ENCODE measurements around the gene DCLRE1C. TPM values are rescaled to one million over a fixed set of nuclear protein-coding genes. Genes with fewer than 3 reads are reported as not detected.
"Not testable (repeated sequence)": the region's sequence is repeated elsewhere in the genome, so short reads cannot be mapped to it uniquely, and the experiment has no call there.

Gene DCLRE1C
- 10.1 and 15.0 TPM in 2 replicates for total RNA-seq (ENCODE audit: low replicate concordance)
- long read RNA-seq, transcript DCLRE1C-209 (14 exons, 2,354 nt): major isoform, 19 of 87 reads
- long read RNA-seq, partial matches to known transcripts: 2 of 87 reads
- long read RNA-seq, other reads (novel, unspliced or antisense): 57 of 87 reads

DNA sequence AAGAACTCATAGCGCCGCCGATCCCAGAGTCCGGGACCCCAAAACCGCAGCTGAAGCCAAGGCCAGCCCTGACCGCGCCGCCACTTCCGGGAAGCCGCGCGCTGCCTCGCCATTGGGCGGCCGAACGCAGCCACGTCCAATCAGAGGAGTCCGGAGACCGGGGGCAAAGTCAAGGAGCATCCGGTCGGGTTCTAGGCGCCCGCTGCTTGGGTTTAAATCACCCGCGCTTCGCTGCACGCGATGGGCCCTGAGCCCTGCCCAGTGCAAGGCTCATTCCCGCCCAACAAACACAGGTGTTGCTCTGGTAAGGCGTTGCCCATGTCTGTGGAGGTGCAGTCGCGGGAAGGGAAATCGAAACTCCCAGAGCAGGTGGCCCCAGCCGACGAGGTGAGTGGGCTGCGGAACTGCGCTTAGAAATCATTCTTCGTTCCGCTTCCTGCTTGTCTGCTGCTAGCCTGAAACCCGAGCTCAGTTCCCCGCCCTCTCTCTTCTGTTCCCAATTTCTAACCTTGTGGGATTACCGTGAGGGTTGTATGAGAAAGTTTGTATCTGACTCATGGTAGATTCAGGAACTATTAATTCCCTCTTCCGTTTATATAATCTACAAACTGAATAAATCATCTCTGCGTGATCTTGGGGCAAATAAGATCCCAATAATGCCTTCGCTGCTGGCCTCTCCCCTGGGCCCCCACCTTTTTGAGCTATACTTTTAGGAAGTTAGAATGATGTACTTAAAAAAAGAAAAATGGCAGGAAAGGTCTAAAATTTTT, at the start of gene DCLRE1C:
TSS of gene DCLRE1C (minus strand) at position 96 of the 770 bp plus-strand sequence. CDS start at position 10, 86 bp downstream.
- no peaks in the 10 kb centered on the region for H3K27me3 Mint-ChIP-seq
- H3K27ac Mint-ChIP-seq: peak within 1 kb of the TSS; percentile 93
- peak; percentile 91 for DNase-seq (ENCODE audit: extremely low spot score, unreplicated experiment)
- H3K4me3 Mint-ChIP-seq: peak within 1 kb of the TSS; percentile 89
- no peaks in the 10 kb centered on the region for H3K9me3 Mint-ChIP-seq
- TF ChIP-seq, protein P1, sequence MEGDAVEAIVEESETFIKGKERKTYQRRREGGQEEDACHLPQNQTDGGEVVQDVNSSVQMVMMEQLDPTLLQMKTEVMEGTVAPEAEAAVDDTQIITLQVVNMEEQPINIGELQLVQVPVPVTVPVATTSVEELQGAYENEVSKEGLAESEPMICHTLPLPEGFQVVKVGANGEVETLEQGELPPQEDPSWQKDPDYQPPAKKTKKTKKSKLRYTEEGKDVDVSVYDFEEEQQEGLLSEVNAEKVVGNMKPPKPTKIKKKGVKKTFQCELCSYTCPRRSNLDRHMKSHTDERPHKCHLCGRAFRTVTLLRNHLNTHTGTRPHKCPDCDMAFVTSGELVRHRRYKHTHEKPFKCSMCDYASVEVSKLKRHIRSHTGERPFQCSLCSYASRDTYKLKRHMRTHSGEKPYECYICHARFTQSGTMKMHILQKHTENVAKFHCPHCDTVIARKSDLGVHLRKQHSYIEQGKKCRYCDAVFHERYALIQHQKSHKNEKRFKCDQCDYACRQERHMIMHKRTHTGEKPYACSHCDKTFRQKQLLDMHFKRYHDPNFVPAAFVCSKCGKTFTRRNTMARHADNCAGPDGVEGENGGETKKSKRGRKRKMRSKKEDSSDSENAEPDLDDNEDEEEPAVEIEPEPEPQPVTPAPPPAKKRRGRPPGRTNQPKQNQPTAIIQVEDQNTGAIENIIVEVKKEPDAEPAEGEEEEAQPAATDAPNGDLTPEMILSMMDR (conservative IDR thresholded peaks at IDR 0.05): no peak
- H3K36me3 Mint-ChIP-seq: peaks cover 3% of the 10 kb centered on the region
- H3K4me1 Mint-ChIP-seq (ENCODE audit: unreplicated experiment): peaks cover 22% of the 10 kb centered on the region

DNA sequence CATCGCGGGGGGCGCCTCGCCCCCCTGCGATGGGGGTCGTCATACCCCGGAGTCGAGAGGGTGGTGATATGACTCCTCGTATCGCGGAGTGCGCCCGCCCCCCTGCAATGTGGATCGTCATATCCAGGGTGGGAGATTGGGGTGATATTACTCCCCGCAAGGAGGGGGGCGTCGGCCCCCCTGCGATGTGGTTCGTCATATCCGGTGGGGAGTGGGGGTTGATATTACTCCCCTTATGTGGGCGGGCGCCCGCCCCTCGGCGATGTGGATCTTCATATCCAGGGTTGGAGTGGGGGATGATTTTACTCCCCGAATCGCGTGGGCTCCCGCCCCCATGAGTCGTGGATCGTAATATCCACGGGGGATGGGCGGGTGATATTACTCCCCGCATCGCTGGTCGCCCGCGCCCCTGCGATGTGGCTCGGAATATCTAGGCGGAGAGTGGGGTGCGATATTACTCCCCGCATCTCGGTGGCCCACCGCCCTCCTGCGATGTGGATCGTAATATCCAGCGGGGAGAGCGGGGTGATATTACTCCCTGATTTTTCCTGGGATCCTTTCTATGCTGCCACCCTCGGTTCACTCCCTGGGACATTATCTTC, 42.2 kb upstream of the DCLRE1C start:
- no peak overlapping the region for H3K27ac Mint-ChIP-seq
- no peaks in the 10 kb centered on the region for H3K27me3 Mint-ChIP-seq
- H3K9me3 Mint-ChIP-seq: peaks cover 13% of the 10 kb centered on the region
- TF ChIP-seq, protein P1 (conservative IDR thresholded peaks at IDR 0.05): no peak
- H3K4me3 Mint-ChIP-seq: no peak overlapping the region
- peaks cover 3% of the 10 kb centered on the region for H3K36me3 Mint-ChIP-seq
- no peak for DNase-seq (ENCODE audit: extremely low spot score, unreplicated experiment)
- H3K4me1 Mint-ChIP-seq (ENCODE audit: unreplicated experiment): peaks cover 13% of the 10 kb centered on the region

DNA sequence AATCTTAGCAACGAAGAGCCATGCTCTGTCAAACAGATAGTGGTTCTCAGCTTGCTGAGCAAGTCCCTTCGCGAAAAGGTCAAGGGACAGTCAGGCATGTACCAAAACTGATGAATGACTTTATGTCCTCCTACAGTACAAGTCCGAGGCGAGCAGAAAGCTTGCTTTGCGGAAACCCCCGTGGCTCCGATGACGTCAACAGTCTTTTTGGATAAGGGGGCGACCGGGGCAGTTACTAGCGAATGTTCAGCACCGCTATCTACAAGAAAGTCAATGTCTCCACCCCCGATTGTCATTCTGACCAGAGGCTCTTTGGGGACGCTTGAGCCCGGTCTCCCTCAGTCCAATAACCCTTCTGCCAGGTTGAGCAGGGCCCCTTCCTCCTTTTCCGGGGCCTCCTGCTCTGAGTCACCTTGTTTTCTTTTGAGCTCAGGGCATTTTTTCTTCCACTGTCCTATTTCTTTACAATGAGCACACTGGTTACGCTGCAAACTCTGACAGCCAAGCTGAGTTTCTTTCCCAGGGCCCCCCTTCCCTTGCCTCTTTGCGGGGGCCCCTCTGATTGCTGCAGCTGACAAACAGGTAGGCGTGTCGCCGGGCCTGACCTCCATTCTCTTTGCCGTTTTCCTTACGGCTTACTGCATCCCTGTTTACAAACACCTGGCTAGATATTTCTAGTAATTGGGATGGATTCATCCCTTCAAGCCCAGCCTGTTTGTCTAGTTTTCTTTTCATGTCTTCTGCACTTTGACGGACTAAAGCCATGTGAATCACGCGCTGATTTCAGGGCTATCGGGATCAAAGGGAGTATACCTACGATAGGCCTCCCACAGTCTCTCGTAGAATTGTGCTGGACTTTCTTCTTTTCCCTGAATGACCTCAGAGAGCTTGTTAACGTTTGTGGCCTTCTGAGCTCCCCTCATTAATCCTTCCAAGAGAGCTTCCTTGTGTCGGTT, 39.9 kb upstream of the DCLRE1C start:
- not testable (repeated sequence) for H3K36me3 Mint-ChIP-seq; DNase-seq (ENCODE audit: extremely low spot score, unreplicated experiment); H3K27me3 Mint-ChIP-seq; H3K9me3 Mint-ChIP-seq
- H3K27ac Mint-ChIP-seq: peak overlapping the region; percentile 66
- peak overlapping the region; percentile 40 for H3K4me3 Mint-ChIP-seq
- peaks cover 13% of the 10 kb centered on the region for H3K4me1 Mint-ChIP-seq (ENCODE audit: unreplicated experiment)

DNA sequence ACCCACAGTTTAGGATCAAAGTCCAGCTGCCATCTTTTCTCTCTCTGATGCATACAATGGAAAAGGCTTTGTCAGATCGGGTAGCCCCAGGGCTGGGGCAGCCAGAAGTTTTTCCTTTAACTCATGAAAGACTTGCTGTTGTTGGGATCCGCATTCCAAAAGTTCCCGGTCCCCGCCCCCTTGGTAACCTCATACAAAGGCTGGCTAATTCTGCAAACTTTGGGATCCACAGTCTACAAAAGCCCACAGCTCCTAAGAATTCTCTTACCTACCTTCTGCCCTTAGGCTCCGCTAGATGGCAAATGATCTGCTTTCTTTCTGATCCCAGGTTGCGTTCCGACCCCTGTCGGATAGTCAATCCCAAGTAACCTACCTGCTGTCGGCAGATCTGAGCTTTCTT, 38.4 kb upstream of the DCLRE1C start:
- not testable (repeated sequence) for H3K36me3 Mint-ChIP-seq; H3K27me3 Mint-ChIP-seq; DNase-seq (ENCODE audit: extremely low spot score, unreplicated experiment); H3K4me3 Mint-ChIP-seq; H3K9me3 Mint-ChIP-seq; H3K27ac Mint-ChIP-seq
- H3K4me1 Mint-ChIP-seq (ENCODE audit: unreplicated experiment): peaks cover 13% of the 10 kb centered on the region

DNA sequence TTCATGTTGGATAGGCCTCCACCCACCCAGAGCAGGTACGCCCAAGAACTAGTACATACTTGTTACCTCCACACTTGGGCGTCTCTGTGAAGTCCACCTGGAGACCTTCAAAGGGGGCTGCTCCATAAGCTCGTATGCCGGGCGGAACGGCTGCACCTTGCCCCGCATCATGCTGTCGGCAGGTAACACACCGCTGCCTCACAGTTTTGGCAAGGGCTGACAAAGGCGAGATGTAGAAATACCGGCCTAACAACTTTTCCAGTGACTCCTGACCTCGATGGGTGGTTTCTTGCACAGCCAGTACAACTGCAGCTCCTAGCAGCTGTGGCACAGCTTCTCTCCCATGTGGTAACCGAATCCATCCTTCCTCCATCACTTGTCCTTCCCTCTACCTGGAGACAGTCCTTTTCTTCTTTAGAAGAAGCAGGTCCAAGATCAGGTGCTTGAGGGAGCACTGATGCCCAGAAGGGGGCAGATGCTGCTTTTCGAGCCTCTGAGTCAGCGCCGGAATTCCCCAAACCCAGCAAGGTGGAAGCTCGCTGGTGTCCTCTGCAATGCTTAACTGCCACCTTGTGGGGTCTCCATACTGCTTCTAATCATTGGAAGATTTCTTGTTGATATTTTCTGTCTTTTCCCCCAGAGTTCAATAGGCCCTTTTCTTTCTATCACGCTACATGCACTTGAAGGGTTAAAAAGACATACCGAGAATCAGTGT, 37.3 kb upstream of the DCLRE1C start:
- TF ChIP-seq, protein P1 (conservative IDR thresholded peaks at IDR 0.05): peak; percentile 36
- peak overlapping the region; percentile 31 for H3K27ac Mint-ChIP-seq
- not testable (repeated sequence) for H3K36me3 Mint-ChIP-seq; H3K4me3 Mint-ChIP-seq; H3K27me3 Mint-ChIP-seq; H3K9me3 Mint-ChIP-seq; DNase-seq (ENCODE audit: extremely low spot score, unreplicated experiment)
- peaks cover 13% of the 10 kb centered on the region for H3K4me1 Mint-ChIP-seq (ENCODE audit: unreplicated experiment)

DNA sequence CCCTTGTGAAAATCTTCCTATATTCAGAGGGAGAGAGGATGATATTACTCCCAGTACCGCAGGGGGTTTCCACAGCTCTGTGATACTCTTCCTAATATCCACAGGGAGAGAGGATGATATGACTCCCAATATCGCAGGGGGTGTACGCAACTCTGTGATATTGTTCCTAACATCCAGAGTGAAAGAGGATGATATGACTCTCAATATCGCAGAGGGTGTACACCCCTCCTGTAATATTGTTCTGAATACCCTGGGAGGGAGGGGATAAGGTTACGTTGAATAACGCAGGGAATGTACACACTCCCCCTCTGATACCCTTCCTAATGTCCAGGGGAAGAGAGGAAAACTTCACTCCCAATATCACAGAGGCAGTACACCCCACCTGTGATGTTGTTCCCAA, 35.7 kb upstream of the DCLRE1C start:
- not testable (repeated sequence) for H3K36me3 Mint-ChIP-seq, H3K4me3 Mint-ChIP-seq, H3K9me3 Mint-ChIP-seq

More for the DNA sequence above, 35.7 kb upstream of the DCLRE1C start:
- DNase-seq (ENCODE audit: extremely low spot score, unreplicated experiment); H3K27me3 Mint-ChIP-seq; H3K27ac Mint-ChIP-seq: not testable (repeated sequence)
- H3K4me1 Mint-ChIP-seq (ENCODE audit: unreplicated experiment): peaks cover 13% of the 10 kb centered on the region

Measured in type B pancreatic cell (in vitro differentiated cells).